Vagina (tissue), 2 donors: ENCODE results near the gene RNF214.

ENCODE experiments used
- CTCF ChIP-seq, 3 experiments: fragments of 450-650 bp in 2 of 3; fragments of 200-600 bp in 1 of 3; sonication (generic) in 1 of 3; IDR thresholded peaks; one replicate each; pipeline ENCODE4 v1.5.1; 2017 to 2019; ENCODE audit warnings: antibody characterized with exemption in 3 of 3, mild to moderate bottlenecking in 2 of 3, moderate library complexity in 2 of 3
- POLR2A ChIP-seq, 2 donors: fragments of 450-650 bp; IDR thresholded peaks; one replicate each; pipeline ENCODE4 v1.6.1; 2017; ENCODE audit warnings: antibody characterized with exemption in 2 of 2, mild to moderate bottlenecking in 2 of 2, moderate library complexity in 2 of 2
- POLR2AphosphoS5 ChIP-seq, 2 donors: sonication (generic); formaldehyde crosslinking; IDR thresholded peaks; one replicate each; pipeline ENCODE4 v1.9.0; 2017; ENCODE audit warnings: antibody characterized with exemption in 2 of 2, mild to moderate bottlenecking in 2 of 2, low read depth in 1 of 2; ENCODE audit not compliant: insufficient read depth in 1 of 2

- no peak for TF ChIP-seq POLR2AphosphoS5 (IDR thresholded peaks at IDR 0.05; ENCODE audit: insufficient read depth in 1 of 2, low read depth in 1 of 2)
- TF ChIP-seq POLR2A (IDR thresholded peaks at IDR 0.05): no peak
- TF ChIP-seq CTCF (IDR thresholded peaks at IDR 0.05): no peak
Measured at GRCh38 chr11:117273550-117274289, 41.2 kb downstream of the RNF214 start.
